ENCODE data around the gene SMIM21.

The SMIM21 gene

GRCh38 chr18:75375341-75375740 is 52.2 kb downstream of the SMIM21 start:
- DNase-seq (ENCODE audit: low read depth): no peak
- no peak overlapping the region for H3K4me3 ChIP-seq (ENCODE audit: control insufficient read depth, low read depth, low read length)
- TF ChIP-seq CTCF (conservative IDR thresholded peaks at IDR 0.05; ENCODE audit: control insufficient read depth, insufficient read depth, low read depth, low read length): no peak

GRCh38 chr18:75374466-75374865 is 53.0 kb downstream of the SMIM21 start:
- TF ChIP-seq CTCF (conservative IDR thresholded peaks at IDR 0.05; ENCODE audit: control insufficient read depth, insufficient read depth, low read depth, low read length): no peak
- no peak for DNase-seq (ENCODE audit: low read depth)
- H3K4me3 ChIP-seq (ENCODE audit: control insufficient read depth, low read depth, low read length): no peak overlapping the region

GRCh38 chr18:75369026-75369721 is 58.3 kb downstream of the SMIM21 start:
- no peak overlapping the region for H3K4me3 ChIP-seq (ENCODE audit: control insufficient read depth, low read depth, low read length)
- DNase-seq (ENCODE audit: low read depth): no peak
- TF ChIP-seq CTCF (conservative IDR thresholded peaks at IDR 0.05; ENCODE audit: control insufficient read depth, insufficient read depth, low read depth, low read length): no peak

- no peak for TF ChIP-seq CTCF (conservative IDR thresholded peaks at IDR 0.05; ENCODE audit: control insufficient read depth, insufficient read depth, low read depth, low read length)
- DNase-seq (ENCODE audit: low read depth): no peak
- no peak overlapping the region for H3K4me3 ChIP-seq (ENCODE audit: control insufficient read depth, low read depth, low read length)
Measured at GRCh38 chr18:75365837-75366236, 61.7 kb downstream of the SMIM21 start.

- DNase-seq (ENCODE audit: low read depth): no peak
- no peak overlapping the region for H3K4me3 ChIP-seq (ENCODE audit: control insufficient read depth, low read depth, low read length)
- no peak for TF ChIP-seq CTCF (conservative IDR thresholded peaks at IDR 0.05; ENCODE audit: control insufficient read depth, insufficient read depth, low read depth, low read length)
Measured at GRCh38 chr18:75365254-75365629, 62.3 kb downstream of the SMIM21 start.

GRCh38 chr18:75364512-75365253 is 62.8 kb downstream of the SMIM21 start:
- no peak for TF ChIP-seq CTCF (conservative IDR thresholded peaks at IDR 0.05; ENCODE audit: control insufficient read depth, insufficient read depth, low read depth, low read length)
- DNase-seq (ENCODE audit: low read depth): peak; percentile 6
- no peak overlapping the region for H3K4me3 ChIP-seq (ENCODE audit: control insufficient read depth, low read depth, low read length)

Data from fibroblast of mammary gland (primary cell).